ENCODE measurements around the gene NUDT3. TPM values are rescaled to one million over a fixed set of nuclear protein-coding genes. Genes with fewer than 3 reads are reported as not detected.

Gene NUDT3
- total RNA-seq, 2 donors from 2014 or later: 28.9 to 30.8 TPM

GRCh38 chr6:34319471-34319885, 73.0 kb downstream of the NUDT3 start:
- DNase-seq (ENCODE audit: low spot score): no peak
- Histone ChIP-seq H3K4me3 (no peak overlapping the region), H3K27ac (no peak overlapping the region), H3K27me3 (replicated peaks; ENCODE audit: insufficient read depth) (no peaks in the 10 kb centered on the region), H3K36me3 (no peaks in the 10 kb centered on the region), H3K9me3 (no peaks in the 10 kb centered on the region), H3K4me1 (replicated peaks) (no peaks in the 10 kb centered on the region)
- 61% methylated on average over 4 of the region's 4 CpGs for WGBS
- no peak for TF ChIP-seq POLR2A (IDR thresholded peaks at IDR 0.05)
- peak; percentile 21 for TF ChIP-seq POLR2AphosphoS5 (IDR thresholded peaks at IDR 0.05)
- intact Hi-C loops (cut with DNase I): loop anchor here (10.0 kb wide), 1 partner anchor 75 kb away; the partner anchor contains the start of gene NUDT3

DNA sequence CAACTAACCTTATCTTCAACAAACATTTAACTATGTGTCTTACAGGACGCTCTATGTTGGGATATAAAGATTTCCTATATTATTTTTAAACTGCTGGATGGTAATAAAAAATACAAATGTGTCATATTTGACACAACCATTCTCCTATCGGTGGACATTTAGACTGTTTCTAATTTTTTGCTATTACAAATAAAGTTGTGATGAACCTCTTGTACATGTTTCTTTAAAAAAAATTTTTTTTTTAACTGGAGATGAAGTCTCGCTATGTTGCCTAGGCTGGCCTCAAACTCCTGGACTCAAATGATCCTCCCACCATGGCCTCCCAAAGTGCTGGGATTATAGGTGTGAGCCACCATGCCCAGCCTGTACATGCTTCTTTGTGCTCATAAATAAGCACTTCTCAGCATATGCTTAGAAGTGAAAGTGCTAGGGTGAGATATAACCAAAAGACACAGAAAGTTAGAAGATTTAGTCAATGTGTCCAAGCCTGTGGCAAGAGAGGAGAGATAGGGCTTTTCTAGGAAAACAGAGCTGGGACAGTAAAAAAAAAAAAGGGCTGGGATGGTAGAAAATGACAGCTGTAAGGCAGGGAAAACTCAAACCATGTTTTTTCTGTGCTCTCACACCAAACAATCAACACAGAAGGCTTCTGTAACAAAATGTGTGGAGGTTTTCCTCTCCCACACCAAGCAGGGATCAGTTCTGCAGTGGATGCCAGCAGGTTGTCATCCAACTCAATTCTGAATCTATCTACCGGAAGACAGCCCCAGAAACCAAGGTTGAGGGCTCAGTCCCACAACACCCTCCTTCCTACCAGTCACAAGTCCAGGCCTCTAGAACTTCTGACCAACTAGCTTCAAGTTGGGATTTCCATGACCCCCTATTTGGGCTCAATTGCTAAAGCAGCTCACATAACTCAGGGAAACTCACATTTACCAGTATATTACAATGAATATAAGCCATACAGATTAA, 73.7 kb downstream of the NUDT3 start:
- H3K4me1 ChIP-seq (replicated peaks): no peaks in the 10 kb centered on the region
- no peak overlapping the region for H3K4me3 ChIP-seq
- intact Hi-C loops (cut with DNase I): loop anchor here (10.0 kb wide), 1 partner anchor 76 kb away; the partner anchor contains the start of gene NUDT3
- WGBS: 69% methylated on average over 4 of the region's 4 CpGs
- TF ChIP-seq CTCF (IDR thresholded peaks at IDR 0.05): no peak
- no peaks in the 10 kb centered on the region for H3K27me3 ChIP-seq (replicated peaks; ENCODE audit: insufficient read depth)
- no peaks in the 10 kb centered on the region for H3K36me3 ChIP-seq
- H3K9me3 ChIP-seq: no peaks in the 10 kb centered on the region
- no peak overlapping the region for H3K27ac ChIP-seq
- DNase-seq (ENCODE audit: low spot score): no peak

DNA sequence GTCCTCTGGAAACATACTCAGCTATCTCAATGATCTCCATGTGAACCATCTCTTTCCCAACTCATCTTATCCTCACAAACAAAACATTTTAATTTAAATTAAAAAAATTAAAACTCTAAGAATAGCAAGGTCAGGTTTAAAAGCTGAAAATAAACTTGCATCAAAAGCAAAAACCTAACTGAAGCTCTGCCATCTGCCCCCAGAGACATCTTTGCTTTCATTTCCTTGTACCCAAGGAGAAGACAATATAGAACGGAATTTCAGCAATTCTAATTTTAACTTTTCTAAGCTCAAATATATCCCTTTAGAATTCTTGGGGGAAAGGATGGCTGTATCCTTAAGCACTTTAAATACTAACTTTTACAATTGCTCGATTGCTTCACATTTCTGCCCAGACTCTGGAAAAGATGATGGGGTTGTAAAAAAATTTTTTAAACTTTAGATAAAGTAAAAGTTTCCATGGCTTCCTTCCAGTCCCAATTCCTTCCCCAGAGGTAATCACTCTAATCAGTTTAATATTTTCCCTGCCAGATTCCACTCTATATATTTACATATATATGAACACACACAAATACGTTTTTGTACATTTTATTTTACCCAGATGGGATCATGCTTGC, 74.5 kb downstream of the NUDT3 start:
- H3K27ac ChIP-seq: no peak overlapping the region
- no peaks in the 10 kb centered on the region for H3K4me1 ChIP-seq (replicated peaks)
- no peak overlapping the region for H3K4me3 ChIP-seq
- 61% methylated on average over 3 of the region's 3 CpGs for WGBS
- TF ChIP-seq POLR2A (IDR thresholded peaks at IDR 0.05): no peak
- H3K27me3 ChIP-seq (replicated peaks; ENCODE audit: insufficient read depth): no peaks in the 10 kb centered on the region
- H3K9me3 ChIP-seq: no peaks in the 10 kb centered on the region
- no peaks in the 10 kb centered on the region for H3K36me3 ChIP-seq
- intact Hi-C loops (cut with DNase I): loop anchor here (10.0 kb wide), 1 partner anchor 77 kb away; the partner anchor contains the start of gene NUDT3
- no peak for DNase-seq (ENCODE audit: low spot score)

DNA sequence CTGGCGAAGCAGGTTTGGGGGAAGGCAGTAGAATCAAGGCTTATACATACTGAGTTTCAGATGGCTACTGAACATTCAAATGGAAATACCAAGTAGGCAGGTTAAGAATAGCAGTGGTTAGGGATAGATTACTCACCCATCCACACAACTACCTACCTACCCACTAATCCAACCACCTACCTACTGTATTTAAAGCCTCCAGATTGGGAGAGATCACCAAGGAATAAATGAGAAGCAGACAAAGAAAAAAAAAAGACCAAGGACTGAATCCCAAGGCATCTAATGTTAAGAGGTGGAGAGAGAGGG, 75.3 kb downstream of the NUDT3 start:
- Histone ChIP-seq H3K4me1 (replicated peaks) (no peaks in the 10 kb centered on the region), H3K27me3 (replicated peaks; ENCODE audit: insufficient read depth) (no peaks in the 10 kb centered on the region), H3K4me3 (no peak overlapping the region), H3K9me3 (no peaks in the 10 kb centered on the region), H3K27ac (no peak overlapping the region), H3K36me3 (no peaks in the 10 kb centered on the region)
- TF ChIP-seq POLR2A (IDR thresholded peaks at IDR 0.05) (no peak), POLR2AphosphoS5 (IDR thresholded peaks at IDR 0.05) (no peak), CTCF (IDR thresholded peaks at IDR 0.05) (no peak)
- intact Hi-C loops (cut with DNase I): loop anchor here (10.0 kb wide), 1 partner anchor 78 kb away; the partner anchor contains the start of gene NUDT3
- WGBS: 94% methylated on average over 1 of the region's 1 CpG
- DNase-seq (ENCODE audit: low spot score): no peak

DNA sequence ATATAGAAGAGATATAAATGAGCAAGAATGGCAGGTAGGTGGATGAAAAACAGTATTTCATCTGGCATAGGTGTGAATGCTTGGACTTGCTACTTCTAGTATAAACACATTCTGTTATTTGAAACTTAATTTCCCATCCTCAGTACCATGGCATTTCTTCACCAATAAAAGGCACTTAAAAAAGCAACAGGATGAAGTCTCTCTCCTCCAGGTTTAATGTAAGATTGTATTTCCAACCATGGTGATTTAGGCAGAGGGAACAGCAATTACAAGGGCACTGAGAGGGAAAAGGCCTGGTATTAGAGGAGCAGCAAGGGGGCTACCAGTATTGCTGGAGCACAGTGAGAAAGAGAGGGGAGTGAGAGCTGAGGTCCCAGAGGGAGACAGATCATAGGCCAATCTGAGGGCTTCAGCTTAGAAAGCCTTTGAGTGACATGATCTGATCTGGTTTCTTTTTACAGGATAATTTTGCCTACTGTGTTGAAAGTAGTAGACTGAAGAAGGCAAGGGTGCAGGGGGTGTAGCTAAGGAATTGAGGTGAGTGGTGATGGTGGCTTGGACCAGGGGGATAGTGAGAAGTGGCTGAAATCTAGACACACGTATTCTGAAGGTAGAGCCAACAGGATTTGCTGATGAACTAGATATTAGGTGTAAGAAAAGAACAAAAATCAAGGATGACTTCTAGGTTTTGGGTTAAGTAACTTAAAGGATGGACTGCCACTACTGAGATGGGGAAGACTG, 75.9 kb downstream of the NUDT3 start:
- Histone ChIP-seq H3K4me1 (replicated peaks) (no peaks in the 10 kb centered on the region), H3K4me3 (no peak overlapping the region), H3K9me3 (no peaks in the 10 kb centered on the region), H3K36me3 (no peaks in the 10 kb centered on the region), H3K27me3 (replicated peaks; ENCODE audit: insufficient read depth) (no peaks in the 10 kb centered on the region), H3K27ac (no peak overlapping the region)
- no peak for DNase-seq (ENCODE audit: low spot score)
- no peak for TF ChIP-seq CTCF (IDR thresholded peaks at IDR 0.05)
- TF ChIP-seq POLR2AphosphoS5 (IDR thresholded peaks at IDR 0.05): no peak
- TF ChIP-seq POLR2A (IDR thresholded peaks at IDR 0.05): no peak
- 89% methylated on average over 1 of the region's 1 CpG for WGBS
- intact Hi-C loops (cut with DNase I): loop anchor here (10.0 kb wide), 1 partner anchor 78 kb away; the partner anchor contains the start of gene NUDT3
